NCI-H82 (cell line): ENCODE results near the gene MTA1.

Experiments used
- DNase-seq: peaks from one replicate; lab custom pipeline; 2025; lab: John Stamatoyannopoulos, UW

MTA1 gene

GRCh38 chr14:105499256-105500035 is 79.8 kb downstream of the MTA1 start:
- DNase-seq: peak; percentile 56

GRCh38 chr14:105500036-105500725 is 80.6 kb downstream of the MTA1 start:
- no peak for DNase-seq

GRCh38 chr14:105500726-105501101 is 81.1 kb downstream of the MTA1 start:
- DNase-seq: no peak

- DNase-seq: no peak
Measured at GRCh38 chr14:105501504-105502291, 82.1 kb downstream of the MTA1 start.

- no peak for DNase-seq
Measured at GRCh38 chr14:105502446-105503295, 83.0 kb downstream of the MTA1 start.

GRCh38 chr14:105503296-105503640 is 83.6 kb downstream of the MTA1 start:
- no peak for DNase-seq

GRCh38 chr14:105503935-105504692 is 84.5 kb downstream of the MTA1 start:
- DNase-seq: no peak

GRCh38 chr14:105505101-105505500 is 85.5 kb downstream of the MTA1 start:
- DNase-seq: no peak

- no peak for DNase-seq
Measured at GRCh38 chr14:105507247-105507646, 87.6 kb downstream of the MTA1 start.

GRCh38 chr14:105508069-105508468 is 88.4 kb downstream of the MTA1 start:
- DNase-seq: no peak

- DNase-seq: no peak
Measured at GRCh38 chr14:105508601-105509000, 89.0 kb downstream of the MTA1 start.

GRCh38 chr14:105517096-105517495 is 97.5 kb downstream of the MTA1 start:
- DNase-seq: no peak

- DNase-seq: no peak
Measured at GRCh38 chr14:105519946-105520698, 100.5 kb downstream of the MTA1 start.
